Liver (tissue), 9 donors: ENCODE results near the gene TGM2. TPM values are rescaled to one million over a fixed set of nuclear protein-coding genes. Genes with fewer than 3 reads are reported as not detected.

Source experiments
- DNase-seq: peaks from one replicate; pipeline ENCODE4 v3.0.0-alpha.2; 2017; ENCODE audit warnings: low spot score
- H3K27ac ChIP-seq, 2 donors: one replicate each; pipeline ENCODE4 v1.7.0; 2013; ENCODE audit warnings: inconsistent platforms in 2 of 2, low read length in 2 of 2, control low read depth in 1 of 2, low read depth in 1 of 2, mild to moderate bottlenecking in 1 of 2
- H3K27me3 ChIP-seq, 4 donors: one replicate each; pipeline versions ENCODE4 v1.6.1 to v1.7.0; 2013; ENCODE audit warnings: low read length in 3 of 4, inconsistent platforms in 1 of 4, mild to moderate bottlenecking in 1 of 4, moderate library complexity in 1 of 4; ENCODE audit not compliant: control insufficient read depth in 4 of 4, insufficient read depth in 4 of 4
- H3K36me3 ChIP-seq, 4 donors: one replicate each; pipeline versions ENCODE4 v1.6.1 to v1.7.0; 2013; ENCODE audit warnings: low read length in 3 of 4, mild to moderate bottlenecking in 3 of 4, low read depth in 1 of 4, moderate library complexity in 1 of 4; ENCODE audit not compliant: control insufficient read depth in 4 of 4, insufficient read depth in 3 of 4
- H3K4me1 ChIP-seq, 4 donors: one replicate each; pipeline versions ENCODE4 v1.6.1 to v1.7.0; 2013; ENCODE audit warnings: low read length in 3 of 4, mild to moderate bottlenecking in 3 of 4, moderate library complexity in 1 of 4; ENCODE audit not compliant: control insufficient read depth in 4 of 4, insufficient read depth in 4 of 4
- H3K4me3 ChIP-seq, 3 donors: one replicate each; pipeline versions ENCODE4 v1.6.1 to v1.7.0; 2013; ENCODE audit warnings: low read length in 3 of 3, control low read depth in 1 of 3, low read depth in 1 of 3, mild to moderate bottlenecking in 1 of 3
- H3K9ac ChIP-seq, 2 donors: one replicate each; pipeline ENCODE4 v1.7.0; 2013; ENCODE audit warnings: low read length in 2 of 2, mild to moderate bottlenecking in 2 of 2, moderate library complexity in 2 of 2, control low read depth in 1 of 2, low read depth in 1 of 2
- H3K9me3 ChIP-seq, 4 donors: one replicate each; pipeline versions ENCODE4 v1.6.1 to v1.7.0; 2013; ENCODE audit warnings: low read length in 3 of 4; ENCODE audit not compliant: control insufficient read depth in 4 of 4
- ATF3 ChIP-seq: IDR thresholded peaks from 2 replicates; pipeline ENCODE4 v1.6.1; 2016; ENCODE audit warnings: antibody characterized with exemption
- EGR1 ChIP-seq, 2 donors: IDR thresholded peaks; 2 replicates each; pipeline ENCODE4 v1.6.1; 2016 to 2018; ENCODE audit warnings: antibody characterized with exemption in 2 of 2, low read depth in 2 of 2
- FOXA1 ChIP-seq: IDR thresholded peaks from 2 replicates; pipeline ENCODE4 v1.6.1; 2016; ENCODE audit warnings: antibody characterized with exemption
- HNF4A ChIP-seq, 2 donors: conservative IDR thresholded peaks; 2 replicates each; pipeline ENCODE4 v1.6.1; 2016; ENCODE audit warnings: antibody characterized with exemption in 2 of 2, mild to moderate bottlenecking in 2 of 2
- HNF4G ChIP-seq: IDR thresholded peaks from 2 replicates; pipeline ENCODE4 v1.6.1; 2016; ENCODE audit warnings: antibody characterized with exemption
- MAX ChIP-seq: IDR thresholded peaks from 2 replicates; pipeline ENCODE4 v1.6.1; 2016; ENCODE audit warnings: antibody characterized with exemption
- RAD21 ChIP-seq, 2 donors: IDR thresholded peaks; 2 replicates each; pipeline ENCODE4 v1.6.1; 2016; ENCODE audit warnings: antibody characterized with exemption in 2 of 2, mild to moderate bottlenecking in 2 of 2
- RXRA ChIP-seq, 2 donors: IDR thresholded peaks; 2 replicates each; pipeline ENCODE4 v1.6.1; 2017 to 2018; ENCODE audit warnings: antibody characterized with exemption in 2 of 2, mild to moderate bottlenecking in 1 of 2
- SP1 ChIP-seq: IDR thresholded peaks from 2 replicates; pipeline ENCODE4 v1.6.1; 2018; ENCODE audit warnings: antibody characterized with exemption, mild to moderate bottlenecking
- YY1 ChIP-seq: IDR thresholded peaks from 2 replicates; pipeline ENCODE4 v1.6.1; 2016; ENCODE audit warnings: antibody characterized with exemption, mild to moderate bottlenecking
- WGBS: extraction: QIAGEN DNeasy Blood & Tissue Kit; methylation state at CpG from one replicate; pipeline ENCODE4 v1.1.7; 2013; 5-methylcytosine and 5-hydroxymethylcytosine counted together
- polyA plus RNA-seq, 2 donors: library from polyadenylated mRNA; stranded (reverse) in 1 of 2; unstranded in 1 of 2; fragments of 200-250 nt in 1 of 2; fragments of >200 nt in 1 of 2; fragmentation: Nextera tagmentation in 1 of 2; extraction: Ambion mirVana in 1 of 2; gene quantifications; one replicate each; pipeline versions ENCODE4 v1.2.1 to v1.2.3, GENCODE V29; 2013 to 2015
- total RNA-seq, 2 donors: library from RNA; depleted of rRNA; stranded (reverse); fragments of >200 nt; gene quantifications; one replicate each; pipeline ENCODE4 v1.2.3, GENCODE V29; 2014
- TF ChIP-seq, protein P1 (sequence below): fragments of 150-350 bp; IDR thresholded peaks from 2 replicates; pipeline ENCODE4 v1.5.1; 2017; ENCODE audit warnings: improper control_type of control experiment, low read depth, low read length; ENCODE audit not compliant: missing input control
- TF ChIP-seq, protein P2 (sequence below): IDR thresholded peaks from 2 replicates; pipeline ENCODE4 v1.6.1; 2016; ENCODE audit warnings: antibody characterized with exemption, mild to moderate bottlenecking
- TF ChIP-seq, protein P3 (sequence below): IDR thresholded peaks from 2 replicates; pipeline ENCODE4 v1.6.1; 2016; ENCODE audit warnings: antibody characterized with exemption
- donor health status: healthy.
- donor health status: healthy.
- donor health status: healthy.
- donor health status: healthy.
- donor health status: healthy.

TGM2 gene
- total and polyA plus RNA-seq, 4 donors = 106 to 375 (median 190) TPM

DNA sequence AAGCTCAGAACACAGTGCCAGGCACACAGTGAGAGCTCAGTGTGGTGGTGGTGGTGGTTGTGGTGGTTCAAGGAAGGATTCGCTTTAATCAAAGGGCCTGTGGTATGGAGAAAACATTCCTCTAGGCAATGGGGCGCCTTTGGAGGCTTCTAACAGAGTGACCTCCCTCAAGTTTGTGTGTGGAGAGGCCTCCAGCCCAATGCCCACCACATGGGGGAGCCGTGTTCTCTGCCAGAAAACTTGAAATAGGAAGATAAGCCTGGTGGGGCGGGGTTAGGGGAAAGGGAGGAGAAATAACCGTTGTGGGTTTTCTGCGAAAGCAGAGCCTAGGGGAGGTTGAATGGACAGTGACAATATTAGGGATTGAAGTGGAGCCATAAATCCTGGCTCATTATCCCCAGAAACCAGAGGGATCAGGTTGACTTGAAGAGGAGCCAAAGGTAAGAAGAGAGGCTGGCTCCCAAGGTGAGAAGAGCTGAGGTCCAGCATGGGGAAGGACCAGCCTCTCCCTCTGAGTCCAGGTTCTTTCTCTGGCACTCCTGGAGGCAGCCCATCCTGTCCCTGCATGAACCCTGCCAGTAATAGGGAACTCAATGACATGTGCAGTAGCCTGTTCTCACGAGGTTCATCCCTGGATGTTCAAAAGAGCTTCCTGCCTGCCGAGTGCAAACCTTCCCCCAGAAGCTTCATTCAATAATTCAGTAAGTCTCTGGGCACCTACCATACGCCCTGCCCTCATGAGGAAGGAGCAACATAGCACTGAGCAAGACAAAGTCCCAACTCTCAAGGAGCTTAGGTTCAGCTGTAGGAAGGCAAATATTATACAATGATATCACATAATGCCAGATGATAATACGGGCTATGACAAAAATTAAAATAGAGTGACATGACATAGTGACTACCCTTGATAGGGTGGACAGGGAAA lies 51.4 kb downstream of the TGM2 start:
- Histone ChIP-seq H3K9me3 (no peaks in the 10 kb centered on the region), H3K36me3 (no peaks in the 10 kb centered on the region), H3K27ac (no peak overlapping the region), H3K9ac (no peak overlapping the region), H3K4me3 (no peak overlapping the region), H3K4me1 (peaks cover 0 to 9% (median 0%) of the 10 kb centered on the region in 4 donors), H3K27me3 (no peaks in the 10 kb centered on the region)
- peak; percentile 85 for DNase-seq
- peak; percentile 65 to 70 for TF ChIP-seq RAD21 (IDR thresholded peaks at IDR 0.05)
- no peak for TF ChIP-seq ATF3
- TF ChIP-seq, protein P1, sequence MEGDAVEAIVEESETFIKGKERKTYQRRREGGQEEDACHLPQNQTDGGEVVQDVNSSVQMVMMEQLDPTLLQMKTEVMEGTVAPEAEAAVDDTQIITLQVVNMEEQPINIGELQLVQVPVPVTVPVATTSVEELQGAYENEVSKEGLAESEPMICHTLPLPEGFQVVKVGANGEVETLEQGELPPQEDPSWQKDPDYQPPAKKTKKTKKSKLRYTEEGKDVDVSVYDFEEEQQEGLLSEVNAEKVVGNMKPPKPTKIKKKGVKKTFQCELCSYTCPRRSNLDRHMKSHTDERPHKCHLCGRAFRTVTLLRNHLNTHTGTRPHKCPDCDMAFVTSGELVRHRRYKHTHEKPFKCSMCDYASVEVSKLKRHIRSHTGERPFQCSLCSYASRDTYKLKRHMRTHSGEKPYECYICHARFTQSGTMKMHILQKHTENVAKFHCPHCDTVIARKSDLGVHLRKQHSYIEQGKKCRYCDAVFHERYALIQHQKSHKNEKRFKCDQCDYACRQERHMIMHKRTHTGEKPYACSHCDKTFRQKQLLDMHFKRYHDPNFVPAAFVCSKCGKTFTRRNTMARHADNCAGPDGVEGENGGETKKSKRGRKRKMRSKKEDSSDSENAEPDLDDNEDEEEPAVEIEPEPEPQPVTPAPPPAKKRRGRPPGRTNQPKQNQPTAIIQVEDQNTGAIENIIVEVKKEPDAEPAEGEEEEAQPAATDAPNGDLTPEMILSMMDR = peak; percentile 18
- whole genome bisulfite sequencing = 62% methylated on average over 10 of the region's 10 CpGs

DNA sequence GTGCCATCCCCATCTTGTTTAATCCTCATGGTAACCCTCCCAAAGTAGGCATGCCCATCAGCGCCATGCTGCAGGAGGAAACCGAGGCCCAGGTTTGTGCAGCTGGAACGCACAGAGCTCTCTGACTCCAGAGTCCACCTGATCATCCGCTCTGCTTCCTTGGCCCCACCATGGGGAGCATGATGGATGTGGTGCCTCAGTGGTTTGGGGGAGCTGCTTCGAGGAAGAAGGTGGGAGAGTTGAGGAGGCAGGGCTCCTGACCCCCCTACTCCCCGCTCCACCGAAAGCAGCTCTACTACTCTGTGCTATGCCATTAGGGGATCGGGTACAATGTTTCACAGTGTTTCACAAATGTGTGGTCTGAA lies 52.2 kb downstream of the TGM2 start:
- 98% methylated on average over 8 of the region's 8 CpGs for WGBS
- H3K9me3 ChIP-seq = no peaks in the 10 kb centered on the region
- peaks cover 0 to 9% (median 0%) of the 10 kb centered on the region in 4 donors for H3K4me1 ChIP-seq
- no peak for DNase-seq
- no peak overlapping the region for H3K9ac ChIP-seq
- no peaks in the 10 kb centered on the region for H3K27me3 ChIP-seq
- no peak overlapping the region for H3K27ac ChIP-seq
- no peak overlapping the region for H3K4me3 ChIP-seq
- TF ChIP-seq SP1 (no peak), EGR1 (IDR thresholded peaks at IDR 0.05; ENCODE audit: low read depth in 2 of 2) (no peak), MAX (no peak), ATF3 (no peak), RXRA (IDR thresholded peaks at IDR 0.05) (no peak), YY1 (no peak), HNF4G (no peak), FOXA1 (no peak), HNF4A (conservative IDR thresholded peaks at IDR 0.05) (no peak)
- TF ChIP-seq, protein P2, sequence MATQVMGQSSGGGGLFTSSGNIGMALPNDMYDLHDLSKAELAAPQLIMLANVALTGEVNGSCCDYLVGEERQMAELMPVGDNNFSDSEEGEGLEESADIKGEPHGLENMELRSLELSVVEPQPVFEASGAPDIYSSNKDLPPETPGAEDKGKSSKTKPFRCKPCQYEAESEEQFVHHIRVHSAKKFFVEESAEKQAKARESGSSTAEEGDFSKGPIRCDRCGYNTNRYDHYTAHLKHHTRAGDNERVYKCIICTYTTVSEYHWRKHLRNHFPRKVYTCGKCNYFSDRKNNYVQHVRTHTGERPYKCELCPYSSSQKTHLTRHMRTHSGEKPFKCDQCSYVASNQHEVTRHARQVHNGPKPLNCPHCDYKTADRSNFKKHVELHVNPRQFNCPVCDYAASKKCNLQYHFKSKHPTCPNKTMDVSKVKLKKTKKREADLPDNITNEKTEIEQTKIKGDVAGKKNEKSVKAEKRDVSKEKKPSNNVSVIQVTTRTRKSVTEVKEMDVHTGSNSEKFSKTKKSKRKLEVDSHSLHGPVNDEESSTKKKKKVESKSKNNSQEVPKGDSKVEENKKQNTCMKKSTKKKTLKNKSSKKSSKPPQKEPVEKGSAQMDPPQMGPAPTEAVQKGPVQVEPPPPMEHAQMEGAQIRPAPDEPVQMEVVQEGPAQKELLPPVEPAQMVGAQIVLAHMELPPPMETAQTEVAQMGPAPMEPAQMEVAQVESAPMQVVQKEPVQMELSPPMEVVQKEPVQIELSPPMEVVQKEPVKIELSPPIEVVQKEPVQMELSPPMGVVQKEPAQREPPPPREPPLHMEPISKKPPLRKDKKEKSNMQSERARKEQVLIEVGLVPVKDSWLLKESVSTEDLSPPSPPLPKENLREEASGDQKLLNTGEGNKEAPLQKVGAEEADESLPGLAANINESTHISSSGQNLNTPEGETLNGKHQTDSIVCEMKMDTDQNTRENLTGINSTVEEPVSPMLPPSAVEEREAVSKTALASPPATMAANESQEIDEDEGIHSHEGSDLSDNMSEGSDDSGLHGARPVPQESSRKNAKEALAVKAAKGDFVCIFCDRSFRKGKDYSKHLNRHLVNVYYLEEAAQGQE = no peak
- TF ChIP-seq, protein P3, sequence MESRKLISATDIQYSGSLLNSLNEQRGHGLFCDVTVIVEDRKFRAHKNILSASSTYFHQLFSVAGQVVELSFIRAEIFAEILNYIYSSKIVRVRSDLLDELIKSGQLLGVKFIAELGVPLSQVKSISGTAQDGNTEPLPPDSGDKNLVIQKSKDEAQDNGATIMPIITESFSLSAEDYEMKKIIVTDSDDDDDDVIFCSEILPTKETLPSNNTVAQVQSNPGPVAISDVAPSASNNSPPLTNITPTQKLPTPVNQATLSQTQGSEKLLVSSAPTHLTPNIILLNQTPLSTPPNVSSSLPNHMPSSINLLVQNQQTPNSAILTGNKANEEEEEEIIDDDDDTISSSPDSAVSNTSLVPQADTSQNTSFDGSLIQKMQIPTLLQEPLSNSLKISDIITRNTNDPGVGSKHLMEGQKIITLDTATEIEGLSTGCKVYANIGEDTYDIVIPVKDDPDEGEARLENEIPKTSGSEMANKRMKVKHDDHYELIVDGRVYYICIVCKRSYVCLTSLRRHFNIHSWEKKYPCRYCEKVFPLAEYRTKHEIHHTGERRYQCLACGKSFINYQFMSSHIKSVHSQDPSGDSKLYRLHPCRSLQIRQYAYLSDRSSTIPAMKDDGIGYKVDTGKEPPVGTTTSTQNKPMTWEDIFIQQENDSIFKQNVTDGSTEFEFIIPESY = no peak
- H3K36me3 ChIP-seq = no peaks in the 10 kb centered on the region
